ENCODE measurements around the gene FANCD2.
"Not testable (repeated sequence)": the region's sequence is repeated elsewhere in the genome, so short reads cannot be mapped to it uniquely, and the experiment has no call there.

FANCD2 gene

GRCh38 chr3:10012106-10012505 is 14.1 kb upstream of the FANCD2 start:
- no peak for DNase-seq (ENCODE audit: low read depth, low spot score)

GRCh38 chr3:10015461-10015904 is 10.8 kb upstream of the FANCD2 start:
- peak; percentile 96 for DNase-seq (ENCODE audit: low read depth, low spot score)

GRCh38 chr3:10017636-10018292 is 8.5 kb upstream of the FANCD2 start:
- DNase-seq (ENCODE audit: low read depth, low spot score): peak; percentile 76

- DNase-seq (ENCODE audit: low read depth, low spot score): not testable (repeated sequence)
These were observed 7.4 kb upstream of the FANCD2 start for GRCh38 chr3:10018806-10019205.

GRCh38 chr3:10019326-10019725 is 6.9 kb upstream of the FANCD2 start:
- no peak for DNase-seq (ENCODE audit: low read depth, low spot score)

GRCh38 chr3:10021856-10022775 is 4.1 kb upstream of the FANCD2 start:
- no peak for DNase-seq (ENCODE audit: low read depth, low spot score)

- DNase-seq (ENCODE audit: low read depth, low spot score): peak; percentile 63
These were observed 2.5 kb upstream of the FANCD2 start for GRCh38 chr3:10023587-10024310.

GRCh38 chr3:10025205-10026083 is 793 bp upstream of the FANCD2 start:
- no peak for DNase-seq (ENCODE audit: low read depth, low spot score)

- DNase-seq (ENCODE audit: low read depth, low spot score): no peak
These were observed 14.8 kb downstream of the FANCD2 start for GRCh38 chr3:10041034-10041433.

GRCh38 chr3:10047876-10048275 is 21.6 kb downstream of the FANCD2 start:
- DNase-seq (ENCODE audit: low read depth, low spot score): peak; percentile 7

- DNase-seq (ENCODE audit: low read depth, low spot score): not testable (repeated sequence)
These were observed 26.8 kb downstream of the FANCD2 start for GRCh38 chr3:10053054-10053453.

GRCh38 chr3:10055097-10055496 is 28.9 kb downstream of the FANCD2 start:
- no peak for DNase-seq (ENCODE audit: low read depth, low spot score)

GRCh38 chr3:10070077-10070476 is 43.8 kb downstream of the FANCD2 start:
- not testable (repeated sequence) for DNase-seq (ENCODE audit: low read depth, low spot score)

- no peak for DNase-seq (ENCODE audit: low read depth, low spot score)
These were observed 48.4 kb downstream of the FANCD2 start for GRCh38 chr3:10074666-10075065.

GRCh38 chr3:10081871-10082270 is 55.6 kb downstream of the FANCD2 start:
- DNase-seq (ENCODE audit: low read depth, low spot score): no peak

GRCh38 chr3:10085738-10086137 is 59.5 kb downstream of the FANCD2 start:
- DNase-seq (ENCODE audit: low read depth, low spot score): peak; percentile 4

- DNase-seq (ENCODE audit: low read depth, low spot score): no peak
These were observed 62.0 kb downstream of the FANCD2 start for GRCh38 chr3:10088256-10088655.

- DNase-seq (ENCODE audit: low read depth, low spot score): no peak
These were observed 63.9 kb downstream of the FANCD2 start for GRCh38 chr3:10090179-10090578.

GRCh38 chr3:10090774-10091173 is 64.5 kb downstream of the FANCD2 start:
- not testable (repeated sequence) for DNase-seq (ENCODE audit: low read depth, low spot score)

- DNase-seq (ENCODE audit: low read depth, low spot score): not testable (repeated sequence)
These were observed 65.2 kb downstream of the FANCD2 start for GRCh38 chr3:10091387-10091786.

- no peak for DNase-seq (ENCODE audit: low read depth, low spot score)
These were observed 67.4 kb downstream of the FANCD2 start for GRCh38 chr3:10093678-10094077.

All from astrocyte of the hippocampus (primary cell).